GM12892 (cell line): ENCODE data around the gene RANBP17.

Experiments used
- POLR2A ChIP-seq: IDR thresholded peaks from 2 replicates; pipeline ENCODE4 v1.6.1; 2011; ENCODE audit warnings: low read depth, low read length, control low read depth
- POLR2AphosphoS5 ChIP-seq: IDR thresholded peaks from 2 replicates; pipeline ENCODE4 v1.6.1; 2011; ENCODE audit warnings: low read depth, low read length, control low read depth
- TAF1 ChIP-seq: IDR thresholded peaks from 2 replicates; pipeline ENCODE4 v1.6.1; 2011; ENCODE audit warnings: low read depth, mild to moderate bottlenecking, control low read depth, low read length, borderline replicate concordance

DNA sequence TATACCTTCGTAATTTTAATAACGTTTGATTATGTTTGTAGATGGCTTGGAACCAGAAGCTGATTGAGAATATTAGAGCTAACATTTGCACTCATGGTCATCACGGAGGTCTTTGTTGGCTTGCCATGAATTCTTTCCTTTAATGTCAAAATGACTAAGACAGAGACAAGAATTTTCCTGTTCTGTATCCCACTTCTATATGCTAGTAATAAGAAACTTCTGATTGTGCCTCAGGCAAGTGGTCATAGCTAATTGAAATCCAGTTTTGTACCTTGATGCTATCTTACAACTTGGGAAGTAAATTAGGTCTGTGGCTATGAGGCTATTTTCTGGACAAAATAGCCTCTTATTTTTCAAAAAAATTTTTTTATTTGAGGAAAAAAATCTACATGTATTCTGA is 167.6 kb downstream of the RANBP17 start:
- TF ChIP-seq POLR2A: no peak
- no peak for TF ChIP-seq TAF1
- no peak for TF ChIP-seq POLR2AphosphoS5
